OCI-LY7 (cell line): ENCODE results near the gene UBE2M.

Source experiments
- CTCF ChIP-seq: fragments of 200-600 bp; sonication (generic); conservative IDR thresholded peaks from 2 replicates; pipeline ENCODE4 v1.5.1; 2014; ENCODE audit warnings: mild to moderate bottlenecking, antibody characterized with exemption, low read length, moderate library complexity, mixed read lengths
- EZH2phosphoT487 ChIP-seq: fragments of 200-600 bp; sonication (generic); IDR thresholded peaks from 2 replicates; pipeline ENCODE4 v1.6.1; 2018; ENCODE audit warnings: low read depth, borderline replicate concordance, mild to moderate bottlenecking, mixed run types, antibody characterized with exemption, low read length, moderate library complexity, mixed read lengths

DNA sequence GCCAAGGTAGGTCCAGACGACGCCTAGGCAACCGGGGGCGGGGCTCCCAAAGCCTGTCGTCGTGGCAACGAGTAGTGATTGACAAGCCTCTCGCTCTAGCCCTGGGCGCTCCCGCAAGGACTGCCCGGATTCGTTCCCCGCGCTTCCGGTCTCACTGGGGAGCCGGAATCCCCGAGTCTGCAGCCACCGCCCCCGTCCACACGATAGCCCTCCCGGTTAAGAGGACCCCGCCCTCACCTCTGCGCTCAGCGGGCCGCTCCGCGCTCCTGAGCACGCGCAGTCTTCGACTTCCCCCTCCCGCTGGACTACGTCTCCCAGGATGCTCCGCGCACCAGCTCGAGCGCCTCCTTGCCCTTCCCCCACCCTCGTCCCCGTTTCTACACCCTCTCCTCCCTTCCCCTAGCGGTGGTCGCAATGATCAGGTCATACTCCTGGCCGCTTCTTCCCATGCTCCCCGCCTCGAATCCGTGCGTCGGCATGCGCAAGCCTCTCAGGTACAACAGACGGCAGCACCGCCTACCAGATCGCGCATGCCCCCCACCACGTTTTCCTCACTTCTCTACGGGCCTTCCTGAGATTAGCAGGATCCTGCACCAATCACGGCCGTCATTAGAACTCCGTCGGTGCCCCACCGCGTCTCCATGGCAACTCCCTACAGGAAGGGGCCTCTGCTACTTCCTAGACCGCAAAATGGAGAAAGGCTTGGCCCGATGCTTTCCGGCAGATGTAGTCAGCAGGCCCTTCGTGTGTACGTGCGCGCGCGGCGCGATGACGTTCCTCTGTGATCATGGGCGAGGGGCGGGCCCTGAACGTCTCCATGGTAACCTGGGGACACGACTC is 14.6 kb upstream of the UBE2M start, which contains the start of gene MZF1:
- no peak for TF ChIP-seq CTCF
- TF ChIP-seq EZH2phosphoT487 = no peak
